ENCODE data around the gene DNAH14. TPM values are rescaled to one million over a fixed set of nuclear protein-coding genes. Genes with fewer than 3 reads are reported as not detected.

Gene DNAH14
- total RNA-seq, 1 experiment from 2014 or later, result 47.0 TPM

- Histone ChIP-seq H3K27me3 (ENCODE audit: control insufficient read depth, insufficient read depth, low read length) (no peaks in the 10 kb centered on the region), H3K36me3 (ENCODE audit: control insufficient read depth, insufficient read depth, low read length) (no peaks in the 10 kb centered on the region), H3K4me3 (ENCODE audit: low read depth in 2 of 2, low read length in 2 of 2) (no peak overlapping the region), H3K9me3 (ENCODE audit: control insufficient read depth, insufficient read depth, low read depth, low read length) (no peaks in the 10 kb centered on the region), H3K27ac (ENCODE audit: low read length) (no peak overlapping the region), H3K4me1 (ENCODE audit: control insufficient read depth, insufficient read depth, low read length) (no peaks in the 10 kb centered on the region)
- no TSS peak for BruUV-seq (replicated peaks)
- ChIA-PET POLR2A (no interaction called here), CTCF (interaction anchor here (0.6 kb wide), 1 partner anchor 119 kb away, joined by 3 read pairs; no protein-coding TSS in a partner anchor)
- TF ChIP-seq SIN3A (IDR thresholded peaks at IDR 0.05; ENCODE audit: borderline replicate concordance, insufficient read depth, low read depth, low read length), result no peak
- intact Hi-C loops (cut with micrococcal nuclease; ENCODE audit: unreplicated experiment), result no loop called here
- ATAC-seq (no peak), DNase-seq (ENCODE audit: low read depth, low spot score) (no peak)
- in situ Hi-C loops (cut with HindIII; ENCODE audit: low pct_unique_long_range_greater_than_20kb, low sequenced_read_pairs), result no loop called here
Measured at GRCh38 chr1:225042263-225042662, 112.8 kb downstream of the DNAH14 start.

- ChIA-PET POLR2A (no interaction called here), CTCF (no interaction called here)
- Histone ChIP-seq H3K36me3 (ENCODE audit: control insufficient read depth, insufficient read depth, low read length) (no peaks in the 10 kb centered on the region), H3K4me3 (ENCODE audit: low read depth in 2 of 2, low read length in 2 of 2) (no peak overlapping the region), H3K27ac (ENCODE audit: low read length) (no peak overlapping the region), H3K4me1 (ENCODE audit: control insufficient read depth, insufficient read depth, low read length) (no peaks in the 10 kb centered on the region), H3K9me3 (ENCODE audit: control insufficient read depth, insufficient read depth, low read depth, low read length) (no peaks in the 10 kb centered on the region), H3K27me3 (ENCODE audit: control insufficient read depth, insufficient read depth, low read length) (no peaks in the 10 kb centered on the region)
- no peak for ATAC-seq
- intact Hi-C loops (cut with micrococcal nuclease; ENCODE audit: unreplicated experiment) (no loop called here), in situ Hi-C loops (cut with HindIII; ENCODE audit: low pct_unique_long_range_greater_than_20kb, low sequenced_read_pairs) (no loop called here)
- BruUV-seq (replicated peaks), result no TSS peak
- no peak for DNase-seq (ENCODE audit: low read depth, low spot score)
- TF ChIP-seq REST (IDR thresholded peaks at IDR 0.05; ENCODE audit: insufficient read depth in 1 of 2, low read depth in 2 of 2, low read length in 1 of 2), result no peak
- TF ChIP-seq POLR2AphosphoS5 (IDR thresholded peaks at IDR 0.05; ENCODE audit: low read depth, low read length), result no peak
- TF ChIP-seq CTCF (IDR thresholded peaks at IDR 0.05), result no peak
- no peak for TF ChIP-seq TCF7L2 (IDR thresholded peaks at IDR 0.05; ENCODE audit: low read depth, low read length)
- TF ChIP-seq SIN3A (IDR thresholded peaks at IDR 0.05; ENCODE audit: borderline replicate concordance, insufficient read depth, low read depth, low read length), result no peak
Measured at GRCh38 chr1:225044258-225044657, 114.8 kb downstream of the DNAH14 start.

- BruUV-seq (replicated peaks), result no TSS peak
- intact Hi-C loops (cut with micrococcal nuclease; ENCODE audit: unreplicated experiment) (no loop called here), in situ Hi-C loops (cut with HindIII; ENCODE audit: low pct_unique_long_range_greater_than_20kb, low sequenced_read_pairs) (no loop called here)
- no peak for ATAC-seq
- no peak for DNase-seq (ENCODE audit: low read depth, low spot score)
- POLR2A ChIA-PET, result no interaction called here
- Histone ChIP-seq H3K4me3 (ENCODE audit: low read depth in 2 of 2, low read length in 2 of 2) (no peak overlapping the region), H3K36me3 (ENCODE audit: control insufficient read depth, insufficient read depth, low read length) (no peaks in the 10 kb centered on the region), H3K27me3 (ENCODE audit: control insufficient read depth, insufficient read depth, low read length) (no peaks in the 10 kb centered on the region), H3K4me1 (ENCODE audit: control insufficient read depth, insufficient read depth, low read length) (no peaks in the 10 kb centered on the region), H3K9me3 (ENCODE audit: control insufficient read depth, insufficient read depth, low read depth, low read length) (no peaks in the 10 kb centered on the region), H3K27ac (ENCODE audit: low read length) (no peak overlapping the region)
- CTCF ChIA-PET, result no interaction called here
- TF ChIP-seq CTCF (IDR thresholded peaks at IDR 0.05) (no peak), POLR2AphosphoS5 (IDR thresholded peaks at IDR 0.05; ENCODE audit: low read depth, low read length) (no peak), SIN3A (IDR thresholded peaks at IDR 0.05; ENCODE audit: borderline replicate concordance, insufficient read depth, low read depth, low read length) (no peak), REST (IDR thresholded peaks at IDR 0.05; ENCODE audit: insufficient read depth in 1 of 2, low read depth in 2 of 2, low read length in 1 of 2) (no peak), TCF7L2 (IDR thresholded peaks at IDR 0.05; ENCODE audit: low read depth, low read length) (no peak)
Measured at GRCh38 chr1:225049594-225049993, 120.1 kb downstream of the DNAH14 start.

Data from Panc1 (cell line).